CD14-positive monocyte (primary cell): ENCODE measurements around the gene FAM53B. TPM values are rescaled to one million over a fixed set of nuclear protein-coding genes. Genes with fewer than 3 reads are reported as not detected.

Source experiments
- DNase-seq, 3 donors: peaks; one replicate each; pipeline ENCODE4 v3.0.0-alpha.2; 2011 to 2022
- H2AFZ ChIP-seq: 2 replicates; pipeline ENCODE4 v1.6.0; 2012; ENCODE audit warnings: mild to moderate bottlenecking, low read depth, low read length, inconsistent platforms; ENCODE audit not compliant: insufficient read depth, poor library complexity, severe bottlenecking
- H3K27ac ChIP-seq, 2 donors: 1 replicate in 1 of 2; 2 replicates in 1 of 2; pipeline ENCODE4 v1.5.1; 2012 to 2013; ENCODE audit warnings: low read length in 2 of 2, control low read depth in 1 of 2, inconsistent platforms in 1 of 2, low read depth in 1 of 2, mild to moderate bottlenecking in 1 of 2
- H3K27me3 ChIP-seq, 2 donors: one replicate each; pipeline versions ENCODE4 v1.6.0 to v1.6.1; 2011 to 2013; ENCODE audit warnings: low read length in 2 of 2; ENCODE audit not compliant: control insufficient read depth in 2 of 2, insufficient read depth in 2 of 2
- H3K36me3 ChIP-seq, 2 donors: replicated peaks in 1 of 2; 1 replicate in 1 of 2; 2 replicates in 1 of 2; pipeline versions ENCODE4 v1.5.1 to v1.6.1; 2012 to 2013; ENCODE audit warnings: low read length in 2 of 2, control low read depth in 1 of 2, inconsistent platforms in 1 of 2, mild to moderate bottlenecking in 1 of 2; ENCODE audit not compliant: insufficient read depth in 2 of 2, control insufficient read depth in 1 of 2
- H3K4me1 ChIP-seq, 2 donors: 1 replicate in 1 of 2; 2 replicates in 1 of 2; pipeline versions ENCODE4 v1.5.1 to v1.6.1; 2012 to 2013; ENCODE audit warnings: low read length in 2 of 2, control low read depth in 1 of 2, inconsistent platforms in 1 of 2, mild to moderate bottlenecking in 1 of 2, moderate library complexity in 1 of 2; ENCODE audit not compliant: insufficient read depth in 2 of 2, control insufficient read depth in 1 of 2
- H3K4me2 ChIP-seq: replicated peaks from 2 replicates; pipeline ENCODE3; 2012; ENCODE audit warnings: low read length, moderate library complexity, mild to moderate bottlenecking; ENCODE audit not compliant: poor library complexity, severe bottlenecking; ENCODE audit errors: extremely low read depth
- H3K4me3 ChIP-seq, 3 experiments: fragments of 200-600 bp in 1 of 3; sonication (generic) in 1 of 3; replicated peaks in 1 of 3; 1 replicate in 2 of 3; 2 replicates in 1 of 3; pipeline ENCODE4 v1.5.1; 2011 to 2013; ENCODE audit warnings: low read length in 3 of 3, mild to moderate bottlenecking in 3 of 3, control low read depth in 2 of 3, low read depth in 2 of 3, inconsistent platforms in 1 of 3, moderate library complexity in 1 of 3
- H3K79me2 ChIP-seq: 2 replicates; pipeline ENCODE4 v1.6.0; 2012; ENCODE audit warnings: mild to moderate bottlenecking, control low read depth, inconsistent platforms, low read length, moderate library complexity; ENCODE audit not compliant: insufficient read depth
- H3K9ac ChIP-seq: 2 replicates; pipeline ENCODE4 v1.6.0; 2017; ENCODE audit warnings: low read length, mild to moderate bottlenecking; ENCODE audit not compliant: insufficient read depth, poor library complexity, severe bottlenecking
- H3K9me3 ChIP-seq, 2 donors: replicated peaks in 1 of 2; 1 replicate in 1 of 2; 2 replicates in 1 of 2; pipeline versions ENCODE4 v1.5.1 to v1.6.1; 2012 to 2013; ENCODE audit warnings: low read length in 2 of 2, control low read depth in 1 of 2; ENCODE audit not compliant: control insufficient read depth in 1 of 2, insufficient read depth in 1 of 2
- H4K20me1 ChIP-seq: 2 replicates; pipeline ENCODE4 v1.6.0; 2012; ENCODE audit warnings: mild to moderate bottlenecking, low read length, control low read depth, moderate library complexity; ENCODE audit not compliant: insufficient read depth
- H3K27ac Mint-ChIP-seq, 7 donors: one replicate each; pipeline ENCODE4 v1.8.0; 2020; ENCODE audit warnings: mild to moderate bottlenecking in 7 of 7, mixed read lengths in 7 of 7, moderate library complexity in 6 of 7, inconsistent platforms in 2 of 7
- H3K27me3 Mint-ChIP-seq, 3 donors: one replicate each; pipeline ENCODE4 v1.8.0; 2021 to 2022; ENCODE audit warnings: low read depth in 3 of 3, mild to moderate bottlenecking in 3 of 3, mixed read lengths in 3 of 3, moderate library complexity in 3 of 3, inconsistent platforms in 1 of 3
- H3K36me3 Mint-ChIP-seq, 2 donors: one replicate each; pipeline ENCODE4 v1.8.0; 2020; ENCODE audit warnings: mixed read lengths in 2 of 2, inconsistent platforms in 1 of 2, mild to moderate bottlenecking in 1 of 2
- H3K4me1 Mint-ChIP-seq: one replicate; pipeline ENCODE4 v1.8.0; 2020; ENCODE audit warnings: mild to moderate bottlenecking, mixed read lengths
- H3K4me3 Mint-ChIP-seq, 2 donors: one replicate each; pipeline ENCODE4 v1.8.0; 2020; ENCODE audit warnings: mild to moderate bottlenecking in 2 of 2, mixed read lengths in 2 of 2, moderate library complexity in 1 of 2
- H3K9me3 Mint-ChIP-seq, 7 donors: one replicate each; pipeline ENCODE4 v1.8.0; 2020 to 2022; ENCODE audit warnings: mixed read lengths in 7 of 7, mild to moderate bottlenecking in 6 of 7, moderate library complexity in 6 of 7, inconsistent platforms in 2 of 7
- WGBS: methylation state at CpG from one replicate; pipeline ENCODE4 v1.1.5; 2013; ENCODE audit warnings: missing lambda C conversion rate; ENCODE audit not compliant: insufficient coverage; 5-methylcytosine and 5-hydroxymethylcytosine counted together
- intact Hi-C, 2 donors: fragments of 100-400 bp; cut with micrococcal nuclease; formaldehyde crosslinking; loops; one replicate each; pipeline versions ENCODE4 v1.15.0 to v1.15.1; 2023
- polyA plus RNA-seq, 3 donors: library from polyadenylated mRNA; depleted of rRNA in 1 of 3; unstranded in 2 of 3; stranded (reverse) in 1 of 3; fragments of 300-500 nt in 2 of 3; fragments of >200 nt in 1 of 3; fragmentation: Illumina TruSeq in 2 of 3; gene quantifications; 1 replicate in 2 of 3; 2 replicates in 1 of 3; pipeline ENCODE4 v1.2.3, GENCODE V29; 2012 to 2021
- TF ChIP-seq, protein P1 (sequence below): fragments of 200-600 bp; IDR thresholded peaks from one replicate; pipeline ENCODE4 v1.8.0; 2022; ENCODE audit warnings: antibody characterized with exemption, mild to moderate bottlenecking

Gene FAM53B
- polyA plus RNA-seq, 3 donors: 5.8 to 23.3 (median 12.6) TPM

DNA sequence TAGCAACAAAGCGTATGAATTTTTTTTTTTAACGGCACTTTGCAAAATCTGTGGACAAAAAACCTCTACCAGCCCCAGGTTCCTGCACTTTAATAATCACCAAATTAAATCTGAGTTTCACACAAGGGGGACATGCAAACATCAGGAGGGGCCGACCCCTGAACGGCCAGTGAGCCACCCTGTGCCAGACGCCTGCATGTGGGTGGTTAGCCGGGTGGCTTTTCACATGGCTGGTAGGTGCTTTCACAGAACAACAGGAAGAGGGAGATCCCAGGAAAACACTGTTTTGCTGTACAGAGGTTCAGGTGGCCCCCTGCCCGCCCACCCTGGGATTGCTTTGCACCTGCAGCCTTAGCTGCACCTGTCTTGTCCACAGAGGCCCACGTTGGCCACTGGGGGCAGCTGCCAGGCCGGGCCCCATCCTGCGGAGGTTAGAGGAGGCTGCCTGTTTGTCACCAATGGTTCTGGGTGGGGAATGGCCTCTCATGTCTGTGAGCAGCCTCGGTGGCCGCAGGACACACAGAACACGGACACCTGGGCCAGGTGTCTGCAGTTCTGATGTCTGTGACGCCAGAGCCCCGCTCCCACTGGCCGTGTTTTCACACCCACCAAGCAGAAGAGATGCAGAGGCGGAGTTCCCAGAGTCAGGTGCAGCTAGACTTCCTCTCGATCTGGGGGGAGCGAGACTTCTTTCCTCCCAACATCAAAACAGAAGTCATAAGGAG, 107.7 kb downstream of the FAM53B start:
- WGBS: 73% methylated on average over 16 of the region's 19 CpGs
- no peak for DNase-seq
- TF ChIP-seq, protein P1, sequence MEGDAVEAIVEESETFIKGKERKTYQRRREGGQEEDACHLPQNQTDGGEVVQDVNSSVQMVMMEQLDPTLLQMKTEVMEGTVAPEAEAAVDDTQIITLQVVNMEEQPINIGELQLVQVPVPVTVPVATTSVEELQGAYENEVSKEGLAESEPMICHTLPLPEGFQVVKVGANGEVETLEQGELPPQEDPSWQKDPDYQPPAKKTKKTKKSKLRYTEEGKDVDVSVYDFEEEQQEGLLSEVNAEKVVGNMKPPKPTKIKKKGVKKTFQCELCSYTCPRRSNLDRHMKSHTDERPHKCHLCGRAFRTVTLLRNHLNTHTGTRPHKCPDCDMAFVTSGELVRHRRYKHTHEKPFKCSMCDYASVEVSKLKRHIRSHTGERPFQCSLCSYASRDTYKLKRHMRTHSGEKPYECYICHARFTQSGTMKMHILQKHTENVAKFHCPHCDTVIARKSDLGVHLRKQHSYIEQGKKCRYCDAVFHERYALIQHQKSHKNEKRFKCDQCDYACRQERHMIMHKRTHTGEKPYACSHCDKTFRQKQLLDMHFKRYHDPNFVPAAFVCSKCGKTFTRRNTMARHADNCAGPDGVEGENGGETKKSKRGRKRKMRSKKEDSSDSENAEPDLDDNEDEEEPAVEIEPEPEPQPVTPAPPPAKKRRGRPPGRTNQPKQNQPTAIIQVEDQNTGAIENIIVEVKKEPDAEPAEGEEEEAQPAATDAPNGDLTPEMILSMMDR: no peak
- intact Hi-C loops: no loop called here
- Mint-ChIP-seq H3K36me3 (peaks cover 35 to 56% of the 10 kb centered on the region in 2 donors), H3K4me3 (no peak overlapping the region), H3K27me3 (peaks cover 0 to 4% (median 2%) of the 10 kb centered on the region in 3 donors), H3K9me3 (peaks cover 5 to 20% (median 10%) of the 10 kb centered on the region in 7 donors), H3K4me1 (peaks cover 62% of the 10 kb centered on the region), H3K27ac (peak overlapping the region in 6 of 7 donors; percentile 46 to 99 (median 81))
- Histone ChIP-seq H3K79me2 (peaks cover 90% of the 10 kb centered on the region), H3K9ac (no peak overlapping the region), H3K4me3 (no peak overlapping the region), H3K27me3 (no peaks in the 10 kb centered on the region), H3K4me1 (peaks cover 48 to 62% of the 10 kb centered on the region in 2 donors), H4K20me1 (peaks cover 32% of the 10 kb centered on the region), H3K27ac (peak overlapping the region in 1 of 2 donors; percentile 99), H3K4me2 (no peak overlapping the region), H2AFZ (no peak overlapping the region), H3K36me3 (peaks cover 5 to 18% of the 10 kb centered on the region in 2 donors), H3K9me3 (peaks cover 0 to 7% of the 10 kb centered on the region in 2 donors)

DNA sequence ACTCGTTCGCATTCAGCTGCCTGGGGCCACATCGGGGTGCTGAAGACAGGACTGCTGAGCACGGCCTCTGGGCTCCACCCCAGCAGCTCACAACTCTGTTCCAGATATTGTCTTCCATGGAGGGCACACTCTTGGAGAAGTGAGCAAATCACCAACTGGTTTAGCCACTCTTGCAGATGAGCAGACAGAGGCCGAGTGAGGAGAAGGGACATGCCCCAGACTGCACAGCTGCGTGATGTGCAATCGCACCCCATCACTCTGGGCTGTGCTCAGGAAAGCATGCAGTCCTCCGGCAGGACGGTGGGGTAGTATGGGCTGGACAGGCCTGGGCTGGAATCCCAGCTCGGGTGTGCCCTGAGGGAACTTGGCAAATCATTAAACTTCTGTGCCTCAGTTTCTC, 111.6 kb downstream of the FAM53B start:
- Histone ChIP-seq H3K9ac (no peak overlapping the region), H3K4me3 (no peak overlapping the region), H2AFZ (no peak overlapping the region), H3K27ac (peak overlapping the region in 1 of 2 donors; percentile 40), H4K20me1 (peaks cover 70% of the 10 kb centered on the region), H3K27me3 (no peaks in the 10 kb centered on the region), H3K4me2 (no peak overlapping the region), H3K9me3 (peaks cover 0 to 7% of the 10 kb centered on the region in 2 donors), H3K79me2 (peaks cover 97% of the 10 kb centered on the region), H3K4me1 (peaks cover 24 to 46% of the 10 kb centered on the region in 2 donors), H3K36me3 (peaks cover 5 to 18% of the 10 kb centered on the region in 2 donors)
- Mint-ChIP-seq H3K36me3 (peaks cover 40 to 56% of the 10 kb centered on the region in 2 donors), H3K4me1 (peaks cover 49% of the 10 kb centered on the region), H3K27me3 (peaks cover 0 to 4% (median 0%) of the 10 kb centered on the region in 3 donors), H3K9me3 (peaks cover 5 to 15% (median 5%) of the 10 kb centered on the region in 7 donors), H3K27ac (peak overlapping the region in 3 of 7 donors; percentile 26 to 66 (median 63)), H3K4me3 (no peak overlapping the region)
- TF ChIP-seq, protein P1: no peak
- intact Hi-C loops: no loop called here
- WGBS: 96% methylated on average over 10 of the region's 10 CpGs
- no peak for DNase-seq
